PC-3 (cell line): Measurements from ENCODE around the gene ABHD16A.

ENCODE experiments used
- CTCF ChIP-seq: fragments of 300-600 bp; sonication (generic); conservative IDR thresholded peaks from 2 replicates; pipeline ENCODE4 v1.5.1; 2017; ENCODE audit warnings: antibody characterized with exemption, low read depth, mild to moderate bottlenecking, low read length
- EZH2 ChIP-seq: fragments of 300-600 bp; sonication (generic); IDR thresholded peaks from one replicate; pipeline ENCODE4 v1.6.1; 2017; ENCODE audit warnings: antibody characterized with exemption, mild to moderate bottlenecking, low read length; ENCODE audit not compliant: unreplicated experiment
- EZH2phosphoT487 ChIP-seq: fragments of 300-600 bp; sonication (generic); IDR thresholded peaks from 2 replicates; pipeline ENCODE4 v1.6.1; 2018; ENCODE audit warnings: mild to moderate bottlenecking, antibody characterized with exemption, low read length, borderline replicate concordance

GRCh38 chr6:31741815-31742214 lies 38.7 kb upstream of the ABHD16A start:
- TF ChIP-seq CTCF, result no peak
- TF ChIP-seq EZH2, result no peak
- no peak for TF ChIP-seq EZH2phosphoT487
